Osteoblast (primary cell): ENCODE results near the gene FAIM2. TPM values are rescaled to one million over a fixed set of nuclear protein-coding genes. Genes with fewer than 3 reads are reported as not detected.
A peak's percentile ranks its signal among the peaks of the same experiment; 100 is the strongest.
"Not testable (repeated sequence)": the region's sequence is repeated elsewhere in the genome, so short reads cannot be mapped to it uniquely, and the experiment has no call there.

Experiments used
- DNase-seq: peaks from one replicate; pipeline ENCODE4 v3.0.0; 2011; ENCODE audit warnings: low spot score, mixed read lengths; ENCODE audit not compliant: insufficient read length; ENCODE audit errors: missing footprints
- H2AFZ ChIP-seq: 2 replicates; pipeline ENCODE4 v1.6.0; 2011; ENCODE audit warnings: mild to moderate bottlenecking, low read length
- H3K27ac ChIP-seq: 2 replicates; pipeline ENCODE4 v1.5.1; 2011; ENCODE audit warnings: mild to moderate bottlenecking, low read depth, low read length, moderate library complexity
- H3K27me3 ChIP-seq: 2 replicates; pipeline ENCODE4 v1.6.0; 2012; ENCODE audit warnings: mild to moderate bottlenecking, control low read depth, inconsistent platforms, low read length, moderate library complexity; ENCODE audit not compliant: insufficient read depth
- H3K36me3 ChIP-seq: 2 replicates; pipeline ENCODE4 v1.5.1; 2011; ENCODE audit warnings: mild to moderate bottlenecking, low read length, control low read depth, moderate library complexity; ENCODE audit not compliant: insufficient read depth
- H3K4me1 ChIP-seq: 2 replicates; pipeline ENCODE4 v1.5.1; 2011; ENCODE audit warnings: mild to moderate bottlenecking, low read length, control low read depth, moderate library complexity; ENCODE audit not compliant: insufficient read depth
- H3K4me2 ChIP-seq: 2 replicates; pipeline ENCODE4 v1.6.0; 2011; ENCODE audit warnings: mild to moderate bottlenecking, low read length; ENCODE audit not compliant: insufficient read depth
- H3K4me3 ChIP-seq: fragments of 200-600 bp; sonication (generic); 3 replicates; pipeline ENCODE4 v1.5.1; 2012; ENCODE audit warnings: mild to moderate bottlenecking, low read length, inconsistent platforms; ENCODE audit not compliant: insufficient read depth
- H3K79me2 ChIP-seq: 2 replicates; pipeline ENCODE4 v1.6.0; 2012; ENCODE audit warnings: mild to moderate bottlenecking, low read length, control low read depth, inconsistent platforms; ENCODE audit not compliant: insufficient read depth
- H3K9me3 ChIP-seq: 2 replicates; pipeline ENCODE4 v1.5.1; 2011; ENCODE audit warnings: low read depth, low read length, control low read depth
- H4K20me1 ChIP-seq: 2 replicates; pipeline ENCODE4 v1.6.0; 2012; ENCODE audit warnings: mild to moderate bottlenecking, low read length, control low read depth; ENCODE audit not compliant: insufficient read depth
- CTCF ChIP-seq: IDR thresholded peaks from 2 replicates; pipeline ENCODE4 v1.5.1; 2011; ENCODE audit warnings: mild to moderate bottlenecking, low read depth, low read length, moderate library complexity; ENCODE audit errors: extremely low read depth
- total RNA-seq: library from RNA; depleted of rRNA; stranded (reverse); fragments of >200 nt; gene quantifications from 2 replicates; pipeline ENCODE4 v1.2.3, GENCODE V29; 2012

The FAIM2 gene
- total RNA-seq, 1 donor = 1.4 TPM

GRCh38 chr12:49874142-49874897 lies 29.4 kb downstream of the FAIM2 start:
- no peaks in the 10 kb centered on the region for H3K9me3 ChIP-seq
- no peak overlapping the region for H3K4me3 ChIP-seq
- H2AFZ ChIP-seq = no peak overlapping the region
- H3K4me1 ChIP-seq = peaks cover 16% of the 10 kb centered on the region
- no peak overlapping the region for H3K27ac ChIP-seq
- no peaks in the 10 kb centered on the region for H3K36me3 ChIP-seq
- no peaks in the 10 kb centered on the region for H3K27me3 ChIP-seq
- H3K4me2 ChIP-seq = no peak overlapping the region
- no peak for TF ChIP-seq CTCF
- no peaks in the 10 kb centered on the region for H3K79me2 ChIP-seq
- no peaks in the 10 kb centered on the region for H4K20me1 ChIP-seq
- DNase-seq = no peak

DNA sequence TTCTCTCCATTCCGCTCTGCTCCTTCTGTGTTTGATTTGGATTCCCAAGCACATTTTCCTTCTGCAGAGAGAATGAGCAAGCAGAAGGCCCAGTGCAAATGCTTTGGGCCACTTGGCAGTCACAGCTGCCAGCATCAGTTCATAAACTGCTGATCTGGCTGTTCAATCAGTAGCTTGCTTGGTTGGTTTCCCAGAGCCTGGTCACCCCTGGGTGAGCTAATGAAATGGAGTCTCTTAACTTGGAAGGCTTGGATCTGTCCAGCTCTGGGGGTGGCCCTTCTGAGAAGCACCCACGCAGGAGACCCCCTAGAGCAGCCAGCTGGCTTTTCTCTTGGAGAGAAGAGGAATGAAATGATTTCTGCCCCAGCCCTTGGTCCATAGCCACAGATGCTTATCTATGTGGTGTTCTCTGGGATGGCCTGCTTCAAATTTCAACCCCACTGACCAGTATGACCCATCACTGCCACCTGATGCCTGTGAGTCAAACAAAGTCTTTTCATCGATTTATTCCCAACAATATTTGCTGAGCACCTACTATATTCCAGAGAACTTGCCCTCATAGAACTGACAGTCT lies 30.3 kb downstream of the FAIM2 start:
- Histone ChIP-seq H3K36me3 (no peaks in the 10 kb centered on the region), H3K4me1 (peaks cover 23% of the 10 kb centered on the region), H3K27ac (peak overlapping the region; percentile 22), H2AFZ (no peak overlapping the region), H3K4me3 (no peak overlapping the region), H3K9me3 (no peaks in the 10 kb centered on the region), H3K4me2 (no peak overlapping the region), H3K27me3 (no peaks in the 10 kb centered on the region), H3K79me2 (no peaks in the 10 kb centered on the region), H4K20me1 (no peaks in the 10 kb centered on the region)
- no peak for DNase-seq
- no peak for TF ChIP-seq CTCF

GRCh38 chr12:49872781-49873181 lies 30.9 kb downstream of the FAIM2 start:
- no peaks in the 10 kb centered on the region for H3K9me3 ChIP-seq
- DNase-seq = no peak
- no peaks in the 10 kb centered on the region for H3K36me3 ChIP-seq
- H3K27me3 ChIP-seq = no peaks in the 10 kb centered on the region
- H2AFZ ChIP-seq = no peak overlapping the region
- peaks cover 24% of the 10 kb centered on the region for H3K4me1 ChIP-seq
- no peaks in the 10 kb centered on the region for H4K20me1 ChIP-seq
- H3K4me3 ChIP-seq = no peak overlapping the region
- no peak overlapping the region for H3K4me2 ChIP-seq
- H3K79me2 ChIP-seq = no peaks in the 10 kb centered on the region
- H3K27ac ChIP-seq = peak overlapping the region; percentile 22
- TF ChIP-seq CTCF = no peak

- no peak for DNase-seq
- Histone ChIP-seq H4K20me1 (no peaks in the 10 kb centered on the region), H2AFZ (no peak overlapping the region), H3K9me3 (no peaks in the 10 kb centered on the region), H3K4me3 (no peak overlapping the region), H3K27me3 (no peaks in the 10 kb centered on the region), H3K4me2 (no peak overlapping the region), H3K27ac (no peak overlapping the region), H3K36me3 (no peaks in the 10 kb centered on the region), H3K4me1 (peaks cover 24% of the 10 kb centered on the region), H3K79me2 (no peaks in the 10 kb centered on the region)
- no peak for TF ChIP-seq CTCF
Observed at GRCh38 chr12:49872381-49872780, 31.3 kb downstream of the FAIM2 start.

GRCh38 chr12:49871811-49872251 lies 31.9 kb downstream of the FAIM2 start:
- not testable (repeated sequence) for H3K9me3 ChIP-seq, DNase-seq, H3K27me3 ChIP-seq, H3K36me3 ChIP-seq, H3K79me2 ChIP-seq, H3K4me2 ChIP-seq, H3K4me3 ChIP-seq, H2AFZ ChIP-seq, H3K27ac ChIP-seq, H4K20me1 ChIP-seq
- peaks cover 24% of the 10 kb centered on the region for H3K4me1 ChIP-seq
